Activated CD8-positive, alpha-beta memory T cell treated with anti-CD3 and anti-CD28 coated beads for 36 hours (primary cell): ENCODE measurements around the gene PTCSC3. TPM values are rescaled to one million over a fixed set of nuclear protein-coding genes. Genes with fewer than 3 reads are reported as not detected.

Experiments
- CTCF ChIA-PET: fragments of 350-600 bp; sonication (Branson Sonifier 250); formaldehyde crosslinking; loops from one replicate; lab custom pipeline; 2021; ENCODE audit warnings: antibody characterized with exemption; lab: Charles Lee
- POLR2A ChIA-PET: fragments of 350-600 bp; sonication (Branson Sonifier 250); formaldehyde crosslinking; loops from one replicate; lab custom pipeline; 2021; ENCODE audit warnings: antibody characterized with exemption; lab: Charles Lee
- total RNA-seq, 2 experiments: library from RNA; stranded (reverse); gene quantifications; one replicate each; pipeline ENCODE4 v1.2.3, GENCODE V29; 2021

The PTCSC3 gene
- not detected for total RNA-seq

GRCh38 chr14:36176524-36176923 is at the start of gene PTCSC3:
TSS of gene PTCSC3 (minus strand) at chr14:36176722.
- ChIA-PET CTCF (no interaction called here), POLR2A (no interaction called here)

GRCh38 chr14:36226164-36226563 is 49.6 kb upstream of the PTCSC3 start:
- CTCF ChIA-PET = no interaction called here
- POLR2A ChIA-PET = no interaction called here

DNA sequence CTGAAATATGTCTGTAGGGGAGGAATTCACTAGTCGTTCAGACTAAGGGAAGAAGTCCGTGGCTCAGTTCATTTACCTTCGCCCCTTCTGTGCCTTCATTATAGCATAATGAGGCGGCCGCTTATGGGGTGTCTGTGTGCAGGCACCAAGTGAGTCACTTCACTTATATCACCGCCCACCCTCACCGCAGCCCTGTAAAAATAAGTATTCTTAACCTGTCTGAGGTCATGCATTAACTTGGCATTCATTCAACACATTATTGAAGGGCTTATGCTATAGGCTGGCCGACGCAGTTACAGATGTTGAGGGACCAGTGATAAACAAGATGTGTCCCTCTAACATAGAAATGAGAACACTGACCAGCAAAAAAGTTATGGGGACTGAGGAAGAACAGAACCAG is 47.7 kb upstream of the PTCSC3 start:
- ChIA-PET POLR2A (no interaction called here), CTCF (interaction anchor here (1.4 kb wide), 1 partner anchor 9 kb away, joined by 4 read pairs; no protein-coding TSS in a partner anchor)

DNA sequence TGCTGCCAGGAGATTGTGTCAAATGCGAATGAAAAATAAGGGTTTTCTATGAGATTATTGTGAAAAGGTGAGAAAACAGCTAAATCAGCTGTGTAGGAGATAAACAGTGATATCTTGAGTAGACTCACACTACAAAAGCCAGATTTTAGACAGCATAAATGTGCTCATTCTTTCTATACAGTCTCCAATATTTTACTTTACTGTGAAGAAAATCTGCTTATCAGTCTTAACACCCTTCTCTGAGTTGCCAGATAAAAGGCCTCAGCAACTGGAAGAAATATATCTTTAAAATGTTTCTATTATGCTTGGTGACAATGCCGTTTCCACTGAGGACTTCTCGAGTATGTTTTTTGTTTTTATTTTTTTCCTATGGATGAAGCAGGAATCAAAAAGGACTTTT is 47.0 kb upstream of the PTCSC3 start:
- ChIA-PET POLR2A (no interaction called here), CTCF (interaction anchor here (1.4 kb wide), 1 partner anchor 10 kb away, joined by 4 read pairs; no protein-coding TSS in a partner anchor)

DNA sequence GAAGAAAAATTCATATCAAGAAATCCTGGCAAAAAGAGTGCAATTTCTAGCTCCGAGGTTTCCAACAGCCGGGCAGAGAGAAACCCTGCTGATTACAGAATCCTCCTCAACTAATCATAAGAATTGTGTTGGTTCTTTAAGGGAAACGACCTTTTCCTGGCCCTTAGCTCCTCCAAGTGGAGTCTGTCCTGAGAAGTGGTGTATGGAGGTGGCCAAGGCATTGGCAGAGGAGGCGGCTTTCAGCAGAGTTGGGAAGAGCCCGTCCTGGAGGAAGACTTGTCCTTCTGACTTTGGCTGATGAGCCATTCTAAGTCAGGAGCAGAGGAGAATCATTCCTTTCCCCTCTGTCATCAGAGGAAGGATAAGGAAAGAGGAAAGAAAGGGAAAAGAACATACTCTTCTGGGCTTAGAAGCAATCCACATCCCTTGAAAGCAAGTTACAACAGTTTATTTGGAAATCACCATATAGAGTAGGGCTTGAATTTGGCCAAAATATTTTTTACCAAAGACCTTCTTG is 46.5 kb upstream of the PTCSC3 start:
- POLR2A ChIA-PET = no interaction called here
- CTCF ChIA-PET = interaction anchor here (1.4 kb wide), 1 partner anchor 10 kb away, joined by 4 read pairs; no protein-coding TSS in a partner anchor

DNA sequence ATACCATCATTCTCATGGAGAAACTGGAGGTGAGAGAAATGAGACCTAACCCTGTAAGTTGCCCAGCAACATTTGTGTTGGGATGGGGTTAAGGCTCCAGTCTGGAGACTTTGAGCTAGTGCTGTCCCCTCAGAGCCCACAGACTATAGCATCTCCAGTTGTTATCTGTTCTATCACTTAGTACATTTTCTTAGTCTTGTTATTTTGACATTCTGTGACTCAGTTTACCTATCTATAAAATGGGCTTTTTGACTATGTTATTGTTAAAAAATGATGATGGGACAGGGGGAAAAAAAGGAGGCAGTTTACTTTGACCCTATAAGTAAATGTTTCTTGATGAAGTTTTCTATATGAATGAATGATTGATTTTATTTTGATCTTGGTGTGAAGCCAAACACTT is 45.8 kb upstream of the PTCSC3 start:
- CTCF ChIA-PET = no interaction called here
- POLR2A ChIA-PET = no interaction called here

GRCh38 chr14:36221112-36221511 is 44.6 kb upstream of the PTCSC3 start:
- ChIA-PET POLR2A (no interaction called here), CTCF (no interaction called here)

DNA sequence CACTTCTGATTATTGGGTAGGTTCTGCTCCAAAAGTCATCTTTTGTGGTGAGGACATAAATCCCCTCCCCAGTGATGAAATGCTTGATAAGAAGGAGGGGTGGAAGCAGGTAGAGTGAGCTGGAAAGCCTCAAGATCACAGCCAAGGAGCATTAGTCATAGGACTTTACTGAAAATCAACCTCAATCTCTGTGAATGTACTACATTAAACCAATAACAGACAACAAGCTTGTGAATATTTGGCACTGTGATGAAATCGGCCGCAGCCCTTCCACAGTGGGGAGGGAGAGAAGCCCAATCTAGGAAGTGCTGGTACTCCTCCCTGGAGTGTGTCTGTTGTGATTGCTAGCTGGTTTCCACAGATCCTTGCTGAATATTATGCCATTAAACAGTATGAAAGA is 41.2 kb upstream of the PTCSC3 start:
- CTCF ChIA-PET = no interaction called here
- POLR2A ChIA-PET = no interaction called here

GRCh38 chr14:36217027-36217426 is 40.5 kb upstream of the PTCSC3 start:
- POLR2A ChIA-PET = no interaction called here
- CTCF ChIA-PET = no interaction called here

- POLR2A ChIA-PET = no interaction called here
- CTCF ChIA-PET = no interaction called here
These were observed 38.7 kb upstream of the PTCSC3 start for GRCh38 chr14:36215217-36215598.

DNA sequence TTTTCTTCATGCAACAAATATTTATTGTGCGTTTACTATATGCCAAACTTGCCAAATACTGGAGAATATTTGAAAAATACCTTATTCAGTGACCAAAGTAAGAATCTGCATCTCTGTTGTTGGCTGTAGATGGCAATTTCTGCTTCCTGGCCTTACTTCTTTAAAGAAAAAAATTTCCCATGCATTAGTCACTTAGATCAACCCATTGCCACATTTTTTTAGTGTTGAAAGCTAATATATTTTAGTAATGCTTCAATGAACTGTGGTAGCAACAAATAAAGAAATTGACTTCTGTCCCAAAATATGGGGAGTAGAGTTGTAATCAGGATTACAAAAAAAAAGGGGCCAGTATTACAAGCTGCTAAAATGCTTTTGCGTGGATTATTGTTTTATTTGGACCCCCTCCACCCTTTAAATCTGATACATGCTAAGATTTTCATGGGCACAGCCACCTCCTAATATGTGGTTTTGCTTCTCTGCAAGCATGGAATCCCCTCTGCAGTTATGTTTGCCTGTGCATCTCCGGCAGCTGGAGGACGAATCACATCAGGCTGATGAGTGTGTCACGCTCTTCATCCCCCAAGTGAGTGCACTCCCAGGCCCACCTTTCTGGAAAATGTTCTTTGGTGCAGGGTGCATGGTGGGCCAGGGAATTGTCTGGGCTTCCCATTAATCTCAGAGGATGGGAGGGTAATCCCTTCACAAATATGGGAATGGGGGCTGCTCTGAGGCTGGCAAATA is 38.1 kb upstream of the PTCSC3 start:
- CTCF ChIA-PET = no interaction called here
- POLR2A ChIA-PET = no interaction called here

- ChIA-PET POLR2A (no interaction called here), CTCF (no interaction called here)
These were observed 36.5 kb upstream of the PTCSC3 start for GRCh38 chr14:36212987-36213386.

GRCh38 chr14:36212577-36212976 is 36.1 kb upstream of the PTCSC3 start:
- CTCF ChIA-PET = no interaction called here
- POLR2A ChIA-PET = no interaction called here

GRCh38 chr14:36208690-36209278 is 32.3 kb upstream of the PTCSC3 start:
- ChIA-PET CTCF (no interaction called here), POLR2A (no interaction called here)

- CTCF ChIA-PET = interaction anchor here (1.4 kb wide), 1 partner anchor 167 kb away, joined by 3 read pairs; no protein-coding TSS in a partner anchor
- POLR2A ChIA-PET = no interaction called here
These were observed 31.0 kb upstream of the PTCSC3 start for GRCh38 chr14:36207500-36207899.

DNA sequence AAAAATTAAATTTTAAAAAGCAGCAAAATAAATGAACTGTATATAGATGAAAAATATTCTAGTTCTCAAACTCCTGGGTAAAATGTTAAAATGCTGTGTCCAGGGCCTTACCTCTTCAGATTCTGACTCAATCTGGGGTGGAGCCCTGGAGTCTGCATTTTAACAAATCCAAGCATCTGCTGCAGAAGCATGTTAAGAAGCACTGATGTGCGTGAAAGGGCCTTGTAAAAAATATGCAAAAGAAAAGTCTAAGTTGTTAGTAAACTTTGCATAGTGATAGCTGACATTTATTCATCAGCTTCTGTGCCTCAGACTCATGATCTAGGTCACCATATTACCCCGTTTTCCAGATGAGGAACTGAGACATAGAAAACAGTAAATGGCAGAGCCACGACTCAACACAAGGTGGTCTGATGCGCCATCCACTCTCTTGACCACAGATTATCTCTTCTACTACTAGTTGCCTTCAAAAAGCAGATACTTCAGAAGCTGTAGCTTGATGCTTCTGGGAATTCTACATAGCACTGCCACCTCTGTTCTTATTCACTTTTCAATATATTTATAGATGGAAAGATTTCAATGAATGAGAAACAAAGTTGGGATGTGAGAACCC is 28.0 kb upstream of the PTCSC3 start:
- ChIA-PET CTCF (no interaction called here), POLR2A (no interaction called here)

GRCh38 chr14:36198378-36198777 is 21.9 kb upstream of the PTCSC3 start:
- POLR2A ChIA-PET = no interaction called here

DNA sequence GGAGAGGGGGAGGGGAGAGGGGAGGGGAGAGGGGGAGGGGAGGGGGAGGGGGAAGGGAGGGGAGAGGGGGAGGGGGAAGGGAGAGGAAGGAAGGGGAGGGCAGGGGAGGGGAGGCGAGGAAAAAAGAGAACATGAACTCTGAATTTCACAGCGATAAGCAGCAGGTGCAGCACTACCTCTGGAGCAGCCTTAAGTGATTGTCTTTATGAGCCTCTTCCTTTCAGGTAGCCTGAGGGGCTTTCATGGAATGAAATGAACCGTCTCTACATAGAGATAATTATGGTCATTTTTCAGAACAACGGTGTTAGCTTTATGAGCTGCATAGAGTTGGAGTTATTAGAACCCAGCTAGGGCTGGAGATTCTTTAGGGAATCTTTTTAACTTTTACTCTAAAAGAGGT is 18.1 kb upstream of the PTCSC3 start:
- ChIA-PET POLR2A (no interaction called here), CTCF (no interaction called here)

More at GRCh38 chr14:36198378-36198777, 21.9 kb upstream of the PTCSC3 start:
- CTCF ChIA-PET = no interaction called here

DNA sequence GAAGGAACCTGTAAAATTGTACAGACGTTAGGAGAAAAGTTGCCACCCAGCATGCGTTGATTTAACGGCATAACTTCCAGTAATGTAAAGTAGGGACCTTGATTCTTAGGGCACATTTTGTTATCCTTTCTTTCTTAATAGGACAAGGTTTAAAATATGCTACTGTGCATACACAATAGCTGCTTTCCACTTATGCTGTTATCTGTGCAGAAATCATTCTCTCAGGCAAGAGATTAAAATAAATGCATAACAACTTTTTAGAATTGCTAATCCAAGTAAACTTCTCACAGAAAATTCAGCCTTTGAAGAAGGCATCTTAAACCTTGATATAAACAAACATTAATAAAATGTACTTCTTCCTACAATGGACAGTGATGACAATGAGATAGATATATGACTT is 16.0 kb upstream of the PTCSC3 start:
- ChIA-PET CTCF (no interaction called here), POLR2A (no interaction called here)

GRCh38 chr14:36183402-36183801 is 6.9 kb upstream of the PTCSC3 start:
- ChIA-PET CTCF (interaction anchor here (1.0 kb wide), 1 partner anchor 16 kb away, joined by 3 read pairs; no protein-coding TSS in a partner anchor), POLR2A (no interaction called here)
